ENCODE measurements around the gene SVOPL.

GRCh38 chr7:138701537-138701923, 368 bp upstream of the SVOPL start:
- no peak for TF ChIP-seq CTCF (IDR thresholded peaks at IDR 0.05 in 2 of 3, conservative IDR thresholded peaks at IDR 0.05 in 1 of 3; ENCODE audit: borderline replicate concordance in 1 of 3, insufficient read depth in 1 of 3, low read depth in 2 of 3, low read length in 2 of 3)
- TF ChIP-seq JUND (IDR thresholded peaks at IDR 0.05) = no peak
- TF ChIP-seq ZBTB33 (IDR thresholded peaks at IDR 0.05; ENCODE audit: extremely low read depth, insufficient replicate concordance, low read length) = no peak
- no peak for TF ChIP-seq EZH2 (IDR thresholded peaks at IDR 0.05)
- TF ChIP-seq POLR2A (IDR thresholded peaks at IDR 0.05; ENCODE audit: borderline replicate concordance, extremely low read depth, insufficient read depth, insufficient read length) = no peak

All from HCT116 (cell line).